NCI-H526 (cell line): ENCODE data around the gene C2orf76.
"Not testable (repeated sequence)": the region's sequence is repeated elsewhere in the genome, so short reads cannot be mapped to it uniquely, and the experiment has no call there.

Source experiments
- DNase-seq, 2 experiments: peaks; one replicate each; lab custom pipeline; 2025; lab: John Stamatoyannopoulos, UW

The C2orf76 gene

GRCh38 chr2:119377294-119377992 lies 10.8 kb upstream of the C2orf76 start:
- no peak for DNase-seq

GRCh38 chr2:119376810-119377209 lies 10.2 kb upstream of the C2orf76 start:
- DNase-seq: no peak

- DNase-seq: not testable (repeated sequence)
These were observed 9.8 kb upstream of the C2orf76 start for GRCh38 chr2:119376406-119376805.

- DNase-seq: not testable (repeated sequence)
These were observed 7.5 kb upstream of the C2orf76 start for GRCh38 chr2:119373907-119374745.

GRCh38 chr2:119372778-119373568 lies 6.3 kb upstream of the C2orf76 start:
- no peak for DNase-seq

GRCh38 chr2:119371111-119371510 lies 4.5 kb upstream of the C2orf76 start:
- DNase-seq: no peak

- no peak for DNase-seq
These were observed 3.2 kb upstream of the C2orf76 start for GRCh38 chr2:119369845-119370244.

GRCh38 chr2:119367472-119368099 lies 952 bp upstream of the C2orf76 start:
- DNase-seq: peak in 1 of 2 experiments; percentile 54

- DNase-seq: no peak
These were observed 429 bp downstream of the C2orf76 start for GRCh38 chr2:119366161-119366648.

GRCh38 chr2:119365436-119365835 lies 1.2 kb downstream of the C2orf76 start:
- DNase-seq: no peak

- DNase-seq: no peak
These were observed 1.8 kb downstream of the C2orf76 start for GRCh38 chr2:119364798-119365197.

GRCh38 chr2:119360423-119360966 lies 6.1 kb downstream of the C2orf76 start:
- no peak for DNase-seq

GRCh38 chr2:119359774-119360173 lies 6.9 kb downstream of the C2orf76 start:
- no peak for DNase-seq

- no peak for DNase-seq
These were observed 11.8 kb downstream of the C2orf76 start for GRCh38 chr2:119354860-119355259.

GRCh38 chr2:119352357-119352756 lies 14.3 kb downstream of the C2orf76 start:
- peak in 1 of 2 experiments; percentile 19 for DNase-seq

- DNase-seq: peak; percentile 35 to 75
These were observed 16.2 kb downstream of the C2orf76 start for GRCh38 chr2:119350311-119350998.

GRCh38 chr2:119349289-119349688 lies 17.3 kb downstream of the C2orf76 start:
- DNase-seq: no peak

GRCh38 chr2:119341684-119342083 lies 24.9 kb downstream of the C2orf76 start:
- no peak for DNase-seq

GRCh38 chr2:119339562-119339923 lies 27.1 kb downstream of the C2orf76 start:
- DNase-seq: no peak

- no peak for DNase-seq
These were observed 27.6 kb downstream of the C2orf76 start for GRCh38 chr2:119338826-119339561.
